ENCODE results near the gene WDR13. TPM values are rescaled to one million over a fixed set of nuclear protein-coding genes. Genes with fewer than 3 reads are reported as not detected.

WDR13 gene
- total RNA-seq, 1 donor from 2014 or later = 111 TPM

- H3K36me3 ChIP-seq = peaks cover 0 to 24% of the 10 kb centered on the region in 2 donors
- no peaks in the 10 kb centered on the region for H3K9me3 ChIP-seq
- no peaks in the 10 kb centered on the region for H3K27me3 ChIP-seq
- no peak for DNase-seq (ENCODE audit: extremely low spot score in 2 of 2)
- H3K27ac ChIP-seq = no peak overlapping the region
- TF ChIP-seq POLR2AphosphoS5 (IDR thresholded peaks at IDR 0.05; ENCODE audit: insufficient read depth in 1 of 2, low read depth in 1 of 2) (no peak), POLR2A (IDR thresholded peaks at IDR 0.05) (no peak)
- TF ChIP-seq, protein P1, sequence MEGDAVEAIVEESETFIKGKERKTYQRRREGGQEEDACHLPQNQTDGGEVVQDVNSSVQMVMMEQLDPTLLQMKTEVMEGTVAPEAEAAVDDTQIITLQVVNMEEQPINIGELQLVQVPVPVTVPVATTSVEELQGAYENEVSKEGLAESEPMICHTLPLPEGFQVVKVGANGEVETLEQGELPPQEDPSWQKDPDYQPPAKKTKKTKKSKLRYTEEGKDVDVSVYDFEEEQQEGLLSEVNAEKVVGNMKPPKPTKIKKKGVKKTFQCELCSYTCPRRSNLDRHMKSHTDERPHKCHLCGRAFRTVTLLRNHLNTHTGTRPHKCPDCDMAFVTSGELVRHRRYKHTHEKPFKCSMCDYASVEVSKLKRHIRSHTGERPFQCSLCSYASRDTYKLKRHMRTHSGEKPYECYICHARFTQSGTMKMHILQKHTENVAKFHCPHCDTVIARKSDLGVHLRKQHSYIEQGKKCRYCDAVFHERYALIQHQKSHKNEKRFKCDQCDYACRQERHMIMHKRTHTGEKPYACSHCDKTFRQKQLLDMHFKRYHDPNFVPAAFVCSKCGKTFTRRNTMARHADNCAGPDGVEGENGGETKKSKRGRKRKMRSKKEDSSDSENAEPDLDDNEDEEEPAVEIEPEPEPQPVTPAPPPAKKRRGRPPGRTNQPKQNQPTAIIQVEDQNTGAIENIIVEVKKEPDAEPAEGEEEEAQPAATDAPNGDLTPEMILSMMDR (IDR thresholded peaks at IDR 0.05) = no peak
- intact Hi-C loops (cut with DNase I) = no loop called here
- H3K4me3 ChIP-seq = no peak overlapping the region
- H3K4me1 ChIP-seq = no peaks in the 10 kb centered on the region
These were observed 37.2 kb upstream of the WDR13 start for GRCh38 chrX:48560056-48560455.

DNA sequence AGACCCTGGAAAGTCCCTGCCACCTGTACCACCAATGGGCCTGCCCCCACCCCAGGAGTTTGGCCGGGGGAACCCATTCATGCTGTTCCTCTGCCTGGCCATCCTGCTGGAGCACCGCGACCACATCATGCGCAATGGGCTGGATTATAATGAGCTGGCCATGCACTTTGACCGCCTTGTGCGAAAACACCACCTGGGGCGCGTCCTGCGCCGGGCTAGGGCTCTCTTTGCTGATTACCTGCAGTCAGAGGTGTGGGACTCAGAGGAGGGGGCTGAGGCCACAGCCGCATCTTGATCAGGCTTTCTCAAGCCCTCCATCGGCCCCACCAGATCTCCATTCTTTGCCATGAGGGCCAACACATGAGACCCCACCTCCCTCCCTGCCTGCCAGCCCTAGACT, 36.6 kb upstream of the WDR13 start:
- intact Hi-C loops (cut with DNase I) = no loop called here
- DNase-seq (ENCODE audit: extremely low spot score in 2 of 2) = no peak
- peaks cover 0 to 24% of the 10 kb centered on the region in 2 donors for H3K36me3 ChIP-seq
- no peaks in the 10 kb centered on the region for H3K4me1 ChIP-seq
- H3K4me3 ChIP-seq = no peak overlapping the region
- no peak for TF ChIP-seq POLR2A (IDR thresholded peaks at IDR 0.05)
- TF ChIP-seq, protein P1 (IDR thresholded peaks at IDR 0.05) = no peak
- TF ChIP-seq POLR2AphosphoS5 (IDR thresholded peaks at IDR 0.05; ENCODE audit: insufficient read depth in 1 of 2, low read depth in 1 of 2) = no peak
- no peaks in the 10 kb centered on the region for H3K27me3 ChIP-seq
- no peak overlapping the region for H3K27ac ChIP-seq
- H3K9me3 ChIP-seq = no peaks in the 10 kb centered on the region

DNA sequence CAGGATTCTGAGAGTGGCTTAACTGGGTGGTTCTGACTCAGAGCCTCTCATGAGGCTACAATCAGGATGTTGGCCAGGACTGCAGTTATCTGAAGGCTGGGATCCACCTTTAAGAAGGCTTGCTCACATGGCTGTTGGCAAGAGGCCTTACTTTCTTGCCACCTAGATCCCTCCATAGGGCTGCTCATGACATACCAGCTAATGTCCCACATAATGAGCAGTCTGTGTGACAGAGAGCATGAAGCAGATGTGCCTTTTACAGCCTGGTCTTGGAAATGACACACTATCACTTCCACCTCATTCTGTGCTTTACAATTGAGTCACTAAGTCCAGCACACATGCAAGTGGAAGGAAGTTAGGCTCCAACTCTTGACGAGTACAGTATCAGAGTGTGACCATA, 27.3 kb upstream of the WDR13 start:
- Histone ChIP-seq H3K36me3 (peaks cover 0 to under 1% of the 10 kb centered on the region in 2 donors), H3K27ac (no peak overlapping the region), H3K27me3 (no peaks in the 10 kb centered on the region), H3K4me3 (no peak overlapping the region), H3K9me3 (no peaks in the 10 kb centered on the region), H3K4me1 (no peaks in the 10 kb centered on the region)
- no peak for TF ChIP-seq POLR2AphosphoS5 (IDR thresholded peaks at IDR 0.05; ENCODE audit: insufficient read depth in 1 of 2, low read depth in 1 of 2)
- TF ChIP-seq POLR2A (IDR thresholded peaks at IDR 0.05) = no peak
- TF ChIP-seq, protein P1 (IDR thresholded peaks at IDR 0.05) = no peak
- intact Hi-C loops (cut with DNase I) = no loop called here
- DNase-seq (ENCODE audit: extremely low spot score in 2 of 2) = no peak

GRCh38 chrX:48573690-48574269, 23.5 kb upstream of the WDR13 start:
- TF ChIP-seq POLR2AphosphoS5 (IDR thresholded peaks at IDR 0.05; ENCODE audit: insufficient read depth in 1 of 2, low read depth in 1 of 2) (no peak), POLR2A (IDR thresholded peaks at IDR 0.05) (no peak)
- TF ChIP-seq, protein P1 (IDR thresholded peaks at IDR 0.05) = no peak
- intact Hi-C loops (cut with DNase I) = no loop called here

More at GRCh38 chrX:48573690-48574269, 23.5 kb upstream of the WDR13 start:
- Histone ChIP-seq H3K36me3 (peaks cover 0 to 26% of the 10 kb centered on the region in 2 donors), H3K4me1 (peaks cover 17% of the 10 kb centered on the region), H3K4me3 (peak overlapping the region; percentile 50 to 61), H3K27ac (peak overlapping the region; percentile 99), H3K27me3 (no peaks in the 10 kb centered on the region), H3K9me3 (no peaks in the 10 kb centered on the region)
- no peak for DNase-seq (ENCODE audit: extremely low spot score in 2 of 2)

Data from vagina (tissue), 2 donors.